Activated T-helper 1 cell treated with Interleukin-2 at 50 U/mL for 16 hours (primary cell): ENCODE data around the gene THADA.
"Not testable (repeated sequence)": the region's sequence is repeated elsewhere in the genome, so short reads cannot be mapped to it uniquely, and the experiment has no call there.

Experiments used
- DNase-seq: peaks from one replicate; pipeline ENCODE4 v3.0.0-alpha.2; 2020; ENCODE audit warnings: low read depth

THADA gene

GRCh38 chr2:43465234-43465633, 130.6 kb downstream of the THADA start:
- no peak for DNase-seq

- DNase-seq, result no peak
These were observed 131.2 kb downstream of the THADA start for GRCh38 chr2:43464590-43464989.

GRCh38 chr2:43462866-43463641, 132.8 kb downstream of the THADA start:
- DNase-seq, result no peak

GRCh38 chr2:43461453-43462073, 134.3 kb downstream of the THADA start:
- DNase-seq, result no peak

- no peak for DNase-seq
These were observed 135.1 kb downstream of the THADA start for GRCh38 chr2:43460611-43461365.

GRCh38 chr2:43460174-43460546, 135.7 kb downstream of the THADA start:
- no peak for DNase-seq

GRCh38 chr2:43459446-43460173, 136.2 kb downstream of the THADA start:
- no peak for DNase-seq

GRCh38 chr2:43458014-43458628, 137.7 kb downstream of the THADA start:
- no peak for DNase-seq

GRCh38 chr2:43455731-43456642, 139.9 kb downstream of the THADA start:
- DNase-seq, result no peak

GRCh38 chr2:43455296-43455695, 140.5 kb downstream of the THADA start:
- DNase-seq, result no peak

GRCh38 chr2:43454791-43455190, 141.0 kb downstream of the THADA start:
- no peak for DNase-seq

GRCh38 chr2:43453179-43454170, 142.4 kb downstream of the THADA start:
- DNase-seq, result no peak

- DNase-seq, result no peak
These were observed 143.5 kb downstream of the THADA start for GRCh38 chr2:43452318-43452731.

- no peak for DNase-seq
These were observed 145.2 kb downstream of the THADA start for GRCh38 chr2:43450617-43451016.

- no peak for DNase-seq
These were observed 147.1 kb downstream of the THADA start for GRCh38 chr2:43448822-43449110.

- DNase-seq, result no peak
These were observed 147.6 kb downstream of the THADA start for GRCh38 chr2:43448011-43448821.

- not testable (repeated sequence) for DNase-seq
These were observed 149.1 kb downstream of the THADA start for GRCh38 chr2:43446755-43447154.

GRCh38 chr2:43445781-43446180, 150.1 kb downstream of the THADA start:
- no peak for DNase-seq
